CD14-positive monocyte (primary cell): Measurements from ENCODE around the gene CD44. TPM values are rescaled to one million over a fixed set of nuclear protein-coding genes. Genes with fewer than 3 reads are reported as not detected.
A peak's percentile ranks its signal among the peaks of the same experiment; 100 is the strongest.

ENCODE experiments used
- DNase-seq, 3 donors: peaks; one replicate each; pipeline ENCODE4 v3.0.0-alpha.2; 2011 to 2022
- H2AFZ ChIP-seq: 2 replicates; pipeline ENCODE4 v1.6.0; 2012; ENCODE audit warnings: mild to moderate bottlenecking, low read depth, low read length, inconsistent platforms; ENCODE audit not compliant: insufficient read depth, poor library complexity, severe bottlenecking
- H3K27ac ChIP-seq, 2 donors: 1 replicate in 1 of 2; 2 replicates in 1 of 2; pipeline ENCODE4 v1.5.1; 2012 to 2013; ENCODE audit warnings: low read length in 2 of 2, control low read depth in 1 of 2, inconsistent platforms in 1 of 2, low read depth in 1 of 2, mild to moderate bottlenecking in 1 of 2
- H3K27me3 ChIP-seq, 2 donors: one replicate each; pipeline versions ENCODE4 v1.6.0 to v1.6.1; 2011 to 2013; ENCODE audit warnings: low read length in 2 of 2; ENCODE audit not compliant: control insufficient read depth in 2 of 2, insufficient read depth in 2 of 2
- H3K36me3 ChIP-seq, 2 donors: replicated peaks in 1 of 2; 1 replicate in 1 of 2; 2 replicates in 1 of 2; pipeline versions ENCODE4 v1.5.1 to v1.6.1; 2012 to 2013; ENCODE audit warnings: low read length in 2 of 2, control low read depth in 1 of 2, inconsistent platforms in 1 of 2, mild to moderate bottlenecking in 1 of 2; ENCODE audit not compliant: insufficient read depth in 2 of 2, control insufficient read depth in 1 of 2
- H3K4me1 ChIP-seq, 2 donors: 1 replicate in 1 of 2; 2 replicates in 1 of 2; pipeline versions ENCODE4 v1.5.1 to v1.6.1; 2012 to 2013; ENCODE audit warnings: low read length in 2 of 2, control low read depth in 1 of 2, inconsistent platforms in 1 of 2, mild to moderate bottlenecking in 1 of 2, moderate library complexity in 1 of 2; ENCODE audit not compliant: insufficient read depth in 2 of 2, control insufficient read depth in 1 of 2
- H3K4me2 ChIP-seq: replicated peaks from 2 replicates; pipeline ENCODE3; 2012; ENCODE audit warnings: low read length, moderate library complexity, mild to moderate bottlenecking; ENCODE audit not compliant: poor library complexity, severe bottlenecking; ENCODE audit errors: extremely low read depth
- H3K4me3 ChIP-seq, 3 experiments: fragments of 200-600 bp in 1 of 3; sonication (generic) in 1 of 3; replicated peaks in 1 of 3; 1 replicate in 2 of 3; 2 replicates in 1 of 3; pipeline ENCODE4 v1.5.1; 2011 to 2013; ENCODE audit warnings: low read length in 3 of 3, mild to moderate bottlenecking in 3 of 3, control low read depth in 2 of 3, low read depth in 2 of 3, inconsistent platforms in 1 of 3, moderate library complexity in 1 of 3
- H3K79me2 ChIP-seq: 2 replicates; pipeline ENCODE4 v1.6.0; 2012; ENCODE audit warnings: mild to moderate bottlenecking, control low read depth, inconsistent platforms, low read length, moderate library complexity; ENCODE audit not compliant: insufficient read depth
- H3K9ac ChIP-seq: 2 replicates; pipeline ENCODE4 v1.6.0; 2017; ENCODE audit warnings: low read length, mild to moderate bottlenecking; ENCODE audit not compliant: insufficient read depth, poor library complexity, severe bottlenecking
- H3K9me3 ChIP-seq, 2 donors: replicated peaks in 1 of 2; 1 replicate in 1 of 2; 2 replicates in 1 of 2; pipeline versions ENCODE4 v1.5.1 to v1.6.1; 2012 to 2013; ENCODE audit warnings: low read length in 2 of 2, control low read depth in 1 of 2; ENCODE audit not compliant: control insufficient read depth in 1 of 2, insufficient read depth in 1 of 2
- H4K20me1 ChIP-seq: 2 replicates; pipeline ENCODE4 v1.6.0; 2012; ENCODE audit warnings: mild to moderate bottlenecking, low read length, control low read depth, moderate library complexity; ENCODE audit not compliant: insufficient read depth
- H3K27ac Mint-ChIP-seq, 7 donors: one replicate each; pipeline ENCODE4 v1.8.0; 2020; ENCODE audit warnings: mild to moderate bottlenecking in 7 of 7, mixed read lengths in 7 of 7, moderate library complexity in 6 of 7, inconsistent platforms in 2 of 7
- H3K27me3 Mint-ChIP-seq, 3 donors: one replicate each; pipeline ENCODE4 v1.8.0; 2021 to 2022; ENCODE audit warnings: low read depth in 3 of 3, mild to moderate bottlenecking in 3 of 3, mixed read lengths in 3 of 3, moderate library complexity in 3 of 3, inconsistent platforms in 1 of 3
- H3K36me3 Mint-ChIP-seq, 2 donors: one replicate each; pipeline ENCODE4 v1.8.0; 2020; ENCODE audit warnings: mixed read lengths in 2 of 2, inconsistent platforms in 1 of 2, mild to moderate bottlenecking in 1 of 2
- H3K4me1 Mint-ChIP-seq: one replicate; pipeline ENCODE4 v1.8.0; 2020; ENCODE audit warnings: mild to moderate bottlenecking, mixed read lengths
- H3K4me3 Mint-ChIP-seq, 2 donors: one replicate each; pipeline ENCODE4 v1.8.0; 2020; ENCODE audit warnings: mild to moderate bottlenecking in 2 of 2, mixed read lengths in 2 of 2, moderate library complexity in 1 of 2
- H3K9me3 Mint-ChIP-seq, 7 donors: one replicate each; pipeline ENCODE4 v1.8.0; 2020 to 2022; ENCODE audit warnings: mixed read lengths in 7 of 7, mild to moderate bottlenecking in 6 of 7, moderate library complexity in 6 of 7, inconsistent platforms in 2 of 7
- WGBS: methylation state at CpG from one replicate; pipeline ENCODE4 v1.1.5; 2013; ENCODE audit warnings: missing lambda C conversion rate; ENCODE audit not compliant: insufficient coverage; 5-methylcytosine and 5-hydroxymethylcytosine counted together
- intact Hi-C, 2 donors: fragments of 100-400 bp; cut with micrococcal nuclease; formaldehyde crosslinking; loops; one replicate each; pipeline versions ENCODE4 v1.15.0 to v1.15.1; 2023
- polyA plus RNA-seq, 3 donors: library from polyadenylated mRNA; depleted of rRNA in 1 of 3; unstranded in 2 of 3; stranded (reverse) in 1 of 3; fragments of 300-500 nt in 2 of 3; fragments of >200 nt in 1 of 3; fragmentation: Illumina TruSeq in 2 of 3; gene quantifications; 1 replicate in 2 of 3; 2 replicates in 1 of 3; pipeline ENCODE4 v1.2.3, GENCODE V29; 2012 to 2021
- TF ChIP-seq, protein P1 (sequence below): fragments of 200-600 bp; IDR thresholded peaks from one replicate; pipeline ENCODE4 v1.8.0; 2022; ENCODE audit warnings: antibody characterized with exemption, mild to moderate bottlenecking

Gene CD44
- polyA plus RNA-seq, 3 donors: 415 to 866 (median 531) TPM

- intact Hi-C loops: no loop called here
- Histone ChIP-seq H3K4me2 (no peak overlapping the region), H3K9ac (no peak overlapping the region), H3K4me3 (no peak overlapping the region), H3K4me1 (peaks cover 51 to 72% of the 10 kb centered on the region in 2 donors), H3K36me3 (peaks cover 82 to 98% of the 10 kb centered on the region in 2 donors), H3K27ac (peak overlapping the region in 1 of 2 donors; percentile 84), H2AFZ (no peak overlapping the region), H3K9me3 (no peaks in the 10 kb centered on the region), H4K20me1 (peaks cover 96% of the 10 kb centered on the region), H3K79me2 (peaks cover 96% of the 10 kb centered on the region), H3K27me3 (no peaks in the 10 kb centered on the region)
- H3K9me3 Mint-ChIP-seq: peaks cover 0 to 1% (median 0%) of the 10 kb centered on the region in 7 donors
- no peaks in the 10 kb centered on the region for H3K27me3 Mint-ChIP-seq
- no peak for DNase-seq
- peaks cover 82% of the 10 kb centered on the region for H3K4me1 Mint-ChIP-seq
- H3K27ac Mint-ChIP-seq: peak overlapping the region; percentile 26 to 95 (median 50)
- 100% methylated on average over 1 of the region's 3 CpGs for WGBS
- H3K4me3 Mint-ChIP-seq: no peak overlapping the region
- TF ChIP-seq, protein P1, sequence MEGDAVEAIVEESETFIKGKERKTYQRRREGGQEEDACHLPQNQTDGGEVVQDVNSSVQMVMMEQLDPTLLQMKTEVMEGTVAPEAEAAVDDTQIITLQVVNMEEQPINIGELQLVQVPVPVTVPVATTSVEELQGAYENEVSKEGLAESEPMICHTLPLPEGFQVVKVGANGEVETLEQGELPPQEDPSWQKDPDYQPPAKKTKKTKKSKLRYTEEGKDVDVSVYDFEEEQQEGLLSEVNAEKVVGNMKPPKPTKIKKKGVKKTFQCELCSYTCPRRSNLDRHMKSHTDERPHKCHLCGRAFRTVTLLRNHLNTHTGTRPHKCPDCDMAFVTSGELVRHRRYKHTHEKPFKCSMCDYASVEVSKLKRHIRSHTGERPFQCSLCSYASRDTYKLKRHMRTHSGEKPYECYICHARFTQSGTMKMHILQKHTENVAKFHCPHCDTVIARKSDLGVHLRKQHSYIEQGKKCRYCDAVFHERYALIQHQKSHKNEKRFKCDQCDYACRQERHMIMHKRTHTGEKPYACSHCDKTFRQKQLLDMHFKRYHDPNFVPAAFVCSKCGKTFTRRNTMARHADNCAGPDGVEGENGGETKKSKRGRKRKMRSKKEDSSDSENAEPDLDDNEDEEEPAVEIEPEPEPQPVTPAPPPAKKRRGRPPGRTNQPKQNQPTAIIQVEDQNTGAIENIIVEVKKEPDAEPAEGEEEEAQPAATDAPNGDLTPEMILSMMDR: no peak
- H3K36me3 Mint-ChIP-seq: peaks cover 93 to 97% of the 10 kb centered on the region in 2 donors
Observed at GRCh38 chr11:35192347-35192746, 53.4 kb downstream of the CD44 start.

- H3K27ac ChIP-seq: peak overlapping the region in 1 of 2 donors; percentile 62
- peaks cover 97% of the 10 kb centered on the region for H3K79me2 ChIP-seq
- H4K20me1 ChIP-seq: peaks cover 99% of the 10 kb centered on the region
- H2AFZ ChIP-seq: no peak overlapping the region
- no peaks in the 10 kb centered on the region for H3K9me3 ChIP-seq
- H3K4me1 ChIP-seq: peaks cover 47 to 70% of the 10 kb centered on the region in 2 donors
- no peak overlapping the region for H3K4me2 ChIP-seq
- H3K4me3 ChIP-seq: no peak overlapping the region
- no peak for DNase-seq
- H3K36me3 ChIP-seq: peaks cover 79 to 99% of the 10 kb centered on the region in 2 donors
- no peak overlapping the region for H3K9ac ChIP-seq
- H3K9me3 Mint-ChIP-seq: peaks cover 0 to 1% (median 0%) of the 10 kb centered on the region in 7 donors
- peaks cover 94 to 97% of the 10 kb centered on the region in 2 donors for H3K36me3 Mint-ChIP-seq
- H3K4me3 Mint-ChIP-seq: no peak overlapping the region
- no peaks in the 10 kb centered on the region for H3K27me3 Mint-ChIP-seq
- TF ChIP-seq, protein P1: no peak
- H3K4me1 Mint-ChIP-seq: peaks cover 79% of the 10 kb centered on the region
- intact Hi-C loops: no loop called here
- peak overlapping the region in 1 of 7 donors; percentile 33 for H3K27ac Mint-ChIP-seq
- 93% methylated on average over 3 of the region's 6 CpGs for WGBS
- no peaks in the 10 kb centered on the region for H3K27me3 ChIP-seq
Observed at GRCh38 chr11:35193767-35194166, 54.8 kb downstream of the CD44 start.
